GM13977 (cell line): Measurements from ENCODE around the gene DEGS2.

Experiments used
- DNase-seq: peaks from one replicate; pipeline ENCODE4 v3.0.0; 2012; ENCODE audit warnings: low spot score
- in situ Hi-C: fragments of 300-500 bp; cut with MboI; formaldehyde crosslinking; loops from one replicate; pipeline ENCODE4 v1.12.0; 2022; ENCODE audit warnings: low sequenced_read_pairs, low pct_unique_long_range_greater_than_20kb, mixed read lengths, inconsistent platforms; ENCODE audit not compliant: unreplicated experiment
- TF ChIP-seq, protein P1 (sequence below): IDR thresholded peaks from 2 replicates; pipeline ENCODE4 v1.5.1; 2012; ENCODE audit warnings: mild to moderate bottlenecking, control low read depth; ENCODE audit not compliant: insufficient read depth; ENCODE audit errors: extremely low read depth, missing control alignments

DEGS2 gene

DNA sequence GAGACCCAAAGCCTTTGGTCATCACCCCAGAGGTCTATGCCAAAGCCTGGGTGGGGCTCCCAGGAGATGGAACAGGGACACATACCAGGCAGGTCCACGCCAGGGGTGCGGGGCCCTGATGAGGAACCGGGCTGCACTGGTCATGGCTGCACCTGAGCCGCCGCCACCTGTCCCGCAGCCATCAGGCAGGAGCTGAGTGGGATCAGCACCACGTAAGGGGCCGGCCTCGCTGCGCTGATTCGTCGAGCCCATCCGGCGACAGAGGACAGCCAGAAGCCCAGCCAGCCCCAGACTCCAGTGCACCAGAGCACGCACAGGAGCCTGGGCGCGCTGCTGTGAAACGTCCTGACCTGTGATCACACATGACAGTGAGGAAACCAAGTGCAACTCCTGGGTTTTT is 15.9 kb downstream of the DEGS2 start:
- no peak for DNase-seq
- TF ChIP-seq, protein P1, sequence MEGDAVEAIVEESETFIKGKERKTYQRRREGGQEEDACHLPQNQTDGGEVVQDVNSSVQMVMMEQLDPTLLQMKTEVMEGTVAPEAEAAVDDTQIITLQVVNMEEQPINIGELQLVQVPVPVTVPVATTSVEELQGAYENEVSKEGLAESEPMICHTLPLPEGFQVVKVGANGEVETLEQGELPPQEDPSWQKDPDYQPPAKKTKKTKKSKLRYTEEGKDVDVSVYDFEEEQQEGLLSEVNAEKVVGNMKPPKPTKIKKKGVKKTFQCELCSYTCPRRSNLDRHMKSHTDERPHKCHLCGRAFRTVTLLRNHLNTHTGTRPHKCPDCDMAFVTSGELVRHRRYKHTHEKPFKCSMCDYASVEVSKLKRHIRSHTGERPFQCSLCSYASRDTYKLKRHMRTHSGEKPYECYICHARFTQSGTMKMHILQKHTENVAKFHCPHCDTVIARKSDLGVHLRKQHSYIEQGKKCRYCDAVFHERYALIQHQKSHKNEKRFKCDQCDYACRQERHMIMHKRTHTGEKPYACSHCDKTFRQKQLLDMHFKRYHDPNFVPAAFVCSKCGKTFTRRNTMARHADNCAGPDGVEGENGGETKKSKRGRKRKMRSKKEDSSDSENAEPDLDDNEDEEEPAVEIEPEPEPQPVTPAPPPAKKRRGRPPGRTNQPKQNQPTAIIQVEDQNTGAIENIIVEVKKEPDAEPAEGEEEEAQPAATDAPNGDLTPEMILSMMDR: no peak
- in situ Hi-C loops: no loop called here

DNA sequence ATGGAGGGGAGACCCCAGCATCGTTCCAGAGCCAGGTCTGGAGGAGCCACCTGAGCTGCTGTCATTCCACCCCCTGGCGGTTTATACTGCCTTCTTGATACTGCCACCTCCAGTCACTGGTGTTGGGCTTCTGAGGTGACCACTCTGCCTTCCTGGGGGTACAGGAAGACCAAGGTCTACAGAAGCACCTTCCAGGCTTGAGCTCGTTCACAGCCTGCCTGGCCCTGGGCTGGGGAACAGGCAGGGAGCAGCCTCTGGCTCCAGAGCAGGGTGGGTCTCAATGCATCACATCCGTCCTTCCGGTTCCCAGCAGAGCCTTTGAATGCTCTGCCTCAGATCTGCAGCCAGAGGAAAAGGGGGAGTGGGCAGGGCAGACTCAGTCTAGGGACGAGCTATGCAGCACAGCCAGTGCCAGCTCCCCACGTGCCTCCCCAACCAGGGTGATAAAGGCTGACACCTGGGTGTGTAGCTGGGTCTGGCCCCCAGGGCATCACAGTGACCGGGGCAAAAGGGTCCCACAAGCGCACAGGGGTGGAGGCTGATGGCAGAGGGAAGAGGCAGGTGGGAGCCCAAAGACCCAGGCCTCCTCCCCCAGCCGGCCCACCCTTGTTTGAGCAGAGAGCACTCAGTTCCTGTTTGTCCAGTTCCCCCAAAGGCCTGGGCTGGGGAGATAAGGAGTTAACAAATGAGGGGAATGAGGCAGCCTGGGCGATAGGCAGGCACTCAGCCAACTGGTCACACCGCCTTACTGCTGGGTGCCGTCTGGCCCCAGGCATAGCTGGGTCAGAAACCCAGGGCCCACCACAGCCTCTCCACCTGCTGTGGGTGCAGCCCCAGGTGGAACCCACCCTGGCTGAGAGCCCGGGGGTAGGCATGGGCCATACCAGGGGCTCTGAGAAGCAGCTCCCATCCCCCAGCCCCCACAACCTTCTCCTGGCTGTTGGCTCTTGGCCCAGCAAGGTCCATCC is 17.1 kb downstream of the DEGS2 start:
- in situ Hi-C loops: no loop called here
- no peak for DNase-seq
- TF ChIP-seq, protein P1: no peak

DNA sequence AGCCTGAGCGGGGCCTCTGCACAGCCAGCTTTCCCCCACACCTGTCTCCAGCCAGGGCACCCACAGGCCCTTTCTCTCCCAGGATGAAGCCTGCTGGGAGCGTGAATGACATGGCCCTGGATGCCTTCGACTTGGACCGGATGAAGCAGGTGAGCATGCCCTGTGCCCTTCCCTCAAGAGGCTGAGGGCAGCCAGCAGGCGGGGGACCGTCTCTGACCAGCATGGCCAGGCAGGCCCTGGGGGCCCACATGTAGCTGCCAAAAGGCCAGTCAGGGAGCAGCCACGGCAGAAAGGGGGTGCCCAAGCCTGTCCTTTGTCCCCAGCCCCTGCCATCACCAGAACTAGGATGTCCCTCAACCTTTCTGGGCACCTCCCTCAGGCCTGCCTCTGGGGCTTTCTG is 18.3 kb downstream of the DEGS2 start:
- in situ Hi-C loops: no loop called here
- TF ChIP-seq, protein P1: no peak
- no peak for DNase-seq

- in situ Hi-C loops: no loop called here
- DNase-seq: no peak
- TF ChIP-seq, protein P1: no peak
Observed at GRCh38 chr14:100140452-100141078, 18.9 kb downstream of the DEGS2 start.

DNA sequence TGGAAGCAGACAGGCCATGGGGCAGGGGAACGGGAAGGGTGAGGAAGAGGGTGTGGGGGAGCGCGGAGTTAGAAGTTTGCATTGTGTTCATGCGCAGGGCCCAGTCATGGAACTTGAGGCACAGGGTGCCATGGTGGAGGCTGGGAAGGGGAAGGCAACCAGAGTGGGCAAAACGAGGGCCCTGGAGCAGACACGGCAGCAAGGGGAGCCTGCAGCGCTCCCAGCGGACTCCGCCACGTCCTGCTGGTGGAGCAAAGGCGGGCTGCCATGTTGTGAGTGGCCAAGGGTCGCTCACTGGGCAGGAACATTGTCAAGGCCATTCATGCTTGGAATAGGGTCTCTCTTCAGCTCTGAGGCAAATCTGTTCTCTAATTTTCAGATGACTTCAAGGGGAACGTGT is 20.5 kb downstream of the DEGS2 start:
- in situ Hi-C loops: no loop called here
- no peak for DNase-seq
- TF ChIP-seq, protein P1: no peak

- TF ChIP-seq, protein P1: no peak
- DNase-seq: peak; percentile 56
- in situ Hi-C loops: no loop called here
Observed at GRCh38 chr14:100138082-100138787, 21.2 kb downstream of the DEGS2 start.
